EH (cell line): ENCODE data around the gene EZR.

Source experiments
- DNase-seq: peaks from one replicate; pipeline ENCODE4 v3.0.0-alpha.2; 2015; ENCODE audit warnings: low read depth

The EZR gene

GRCh38 chr6:158819213-158819976 lies at the start of gene EZR:
TSS of gene EZR (minus strand) at chr6:158819368. CDS start at chr6:158818093, 1,275 bp downstream.
- DNase-seq: peak; percentile 73

DNA sequence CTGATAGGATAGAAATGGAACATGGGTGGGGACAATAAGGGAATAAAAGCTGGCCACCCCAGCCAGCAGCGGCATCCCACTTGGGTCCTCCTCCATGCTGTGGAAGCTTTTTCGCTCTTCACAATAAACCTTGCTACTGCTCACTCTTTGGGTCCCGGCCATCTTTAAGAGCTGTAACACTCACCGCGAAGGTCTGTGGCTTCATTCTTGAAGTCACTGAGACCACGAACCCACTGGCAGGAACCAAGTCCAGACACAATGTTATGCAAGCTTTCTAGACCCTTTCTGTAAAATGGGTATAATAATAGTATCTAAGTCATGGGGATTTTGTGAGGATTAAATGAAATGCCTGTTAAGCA lies 48.9 kb upstream of the EZR start:
- DNase-seq: no peak

- DNase-seq: no peak
Measured at GRCh38 chr6:158867381-158868121, 48.4 kb upstream of the EZR start.

DNA sequence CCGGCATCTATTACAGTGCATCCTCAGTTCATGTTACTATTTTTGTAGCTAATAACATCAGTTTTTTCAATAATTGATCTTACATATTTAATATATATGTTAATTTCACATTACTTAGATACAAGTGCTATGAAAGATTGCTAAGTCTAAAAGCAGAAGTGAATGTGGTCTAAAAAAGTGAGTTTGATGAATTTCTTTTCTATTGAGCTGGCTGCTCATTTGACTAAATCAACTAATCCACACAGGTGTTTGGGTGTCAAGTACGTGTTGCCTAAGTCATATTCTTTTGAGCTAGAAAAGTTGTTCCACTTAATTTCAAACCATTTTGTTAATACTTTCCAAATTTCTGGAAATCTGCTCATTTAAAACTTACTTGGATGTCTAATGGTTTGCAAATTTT lies 46.6 kb upstream of the EZR start:
- no peak for DNase-seq

DNA sequence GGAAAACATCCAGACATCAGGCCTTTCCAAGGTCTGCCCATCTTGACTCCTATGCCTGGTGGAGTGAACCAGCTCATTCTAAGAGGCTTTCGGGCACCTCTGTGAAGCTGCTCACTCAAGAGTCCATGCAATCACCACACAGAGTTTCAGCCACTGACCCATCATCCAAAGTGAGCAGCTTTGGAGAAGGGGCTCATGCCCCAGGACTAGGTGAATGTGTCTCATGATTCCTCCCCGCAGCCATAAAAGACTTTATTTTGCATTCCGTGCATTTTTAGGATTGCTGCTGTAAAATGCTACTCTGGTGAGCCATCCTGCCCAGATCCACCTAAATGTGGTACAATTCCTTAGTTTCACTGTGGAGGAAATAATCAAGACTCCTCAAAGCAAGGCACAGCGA lies 44.5 kb upstream of the EZR start:
- DNase-seq: peak; percentile 78

- DNase-seq: no peak
Measured at GRCh38 chr6:158861686-158862381, 42.7 kb upstream of the EZR start.

DNA sequence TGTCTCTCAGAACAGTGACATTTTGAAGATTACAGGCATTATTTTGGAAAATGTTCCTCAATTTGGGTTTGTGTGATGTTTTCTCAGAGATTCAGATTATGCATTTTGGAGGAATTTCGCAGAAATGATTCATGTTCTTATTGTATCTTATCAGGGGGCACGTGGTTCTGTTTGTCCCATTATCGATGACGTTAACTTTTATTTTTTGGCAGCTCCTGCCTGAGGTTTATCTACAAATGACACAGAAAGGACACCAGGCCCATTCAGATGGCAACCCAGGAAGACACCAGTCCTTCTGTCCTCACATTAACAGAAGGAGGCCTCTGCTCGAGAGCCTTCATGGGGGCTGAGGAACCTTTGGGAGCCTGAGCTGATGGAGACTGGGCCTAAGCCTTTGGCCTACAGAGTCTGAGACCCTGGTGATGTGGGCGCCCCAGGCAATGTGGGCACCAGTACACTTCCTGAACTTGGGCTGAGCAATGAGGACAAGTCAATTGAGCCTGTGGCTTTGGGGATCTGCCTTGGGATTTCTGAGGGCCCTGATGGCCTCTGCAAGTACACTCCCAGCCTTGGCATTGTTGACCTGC lies 41.2 kb upstream of the EZR start:
- DNase-seq: no peak

- DNase-seq: no peak
Measured at GRCh38 chr6:158856261-158856660, 37.1 kb upstream of the EZR start.

GRCh38 chr6:158854214-158855101 lies 35.3 kb upstream of the EZR start:
- DNase-seq: peak; percentile 89

- DNase-seq: no peak
Measured at GRCh38 chr6:158853880-158854213, 34.7 kb upstream of the EZR start.

DNA sequence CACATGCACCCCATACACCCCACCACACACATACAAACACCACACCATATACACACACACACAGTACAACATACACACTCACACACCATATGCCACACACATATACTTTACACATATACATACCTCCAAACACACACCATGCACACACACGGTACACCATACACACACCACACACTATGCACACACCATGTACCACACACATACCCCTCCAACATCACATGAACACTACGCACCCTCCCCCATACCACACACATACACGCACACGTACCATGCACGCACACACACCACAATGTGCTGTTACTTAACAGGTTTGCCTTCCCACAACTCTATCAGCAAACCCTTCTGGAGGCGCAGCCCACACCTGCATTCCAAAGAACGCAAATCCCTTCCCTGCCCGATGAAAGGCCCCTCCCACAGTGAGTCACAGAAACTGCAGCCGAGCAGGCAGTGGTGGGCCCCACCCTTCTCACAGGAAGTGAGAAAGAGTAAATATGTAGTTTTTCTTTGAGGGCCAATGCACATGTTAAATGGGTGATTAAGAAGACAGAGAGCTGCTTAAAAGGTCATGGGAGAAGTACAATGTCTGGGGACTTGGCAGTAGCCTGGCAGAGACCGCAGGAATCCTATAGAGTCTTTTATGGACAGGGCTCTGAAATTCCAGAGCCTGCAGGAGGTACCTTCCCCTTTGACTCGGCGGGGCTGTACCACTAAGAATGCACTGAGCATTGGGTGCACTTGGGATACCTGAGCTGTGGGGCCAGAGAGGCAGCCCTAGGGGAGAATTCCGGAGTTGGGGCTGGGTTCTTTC lies 34.1 kb upstream of the EZR start:
- peak; percentile 93 for DNase-seq

DNA sequence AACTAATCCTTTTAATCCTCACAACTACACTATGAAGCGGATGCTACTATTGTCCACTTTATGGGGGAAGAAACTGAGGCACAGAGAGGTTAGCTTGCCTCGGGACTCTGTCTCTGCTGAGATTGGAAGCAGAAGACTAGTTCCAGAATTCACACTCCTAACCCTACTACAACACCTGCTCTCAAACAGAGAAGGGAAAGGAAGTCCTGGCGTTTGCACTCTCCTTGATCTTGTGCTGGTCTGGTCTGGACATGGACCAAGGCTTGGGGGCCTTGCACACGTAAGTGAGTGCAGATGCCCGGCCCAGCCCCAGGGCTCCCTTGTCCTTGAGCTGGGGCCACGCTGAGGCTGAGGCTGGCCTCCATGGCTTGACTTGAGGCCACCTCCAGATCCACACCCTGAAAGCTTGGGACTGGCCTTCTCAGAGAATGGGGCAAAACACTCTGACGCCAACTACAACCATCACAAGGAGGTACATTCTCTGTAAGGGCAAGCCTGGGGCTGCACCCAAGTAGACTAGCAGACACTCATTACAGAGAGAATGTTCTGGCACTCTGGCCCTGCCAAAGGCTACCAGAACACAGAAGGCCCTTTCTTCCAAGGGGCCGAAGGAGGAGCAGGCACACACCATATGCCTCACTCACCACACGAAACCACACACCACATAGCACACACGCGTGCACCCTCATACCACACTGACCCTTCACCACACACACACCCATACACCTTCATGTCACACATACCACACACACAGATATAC lies 33.3 kb upstream of the EZR start:
- no peak for DNase-seq

DNA sequence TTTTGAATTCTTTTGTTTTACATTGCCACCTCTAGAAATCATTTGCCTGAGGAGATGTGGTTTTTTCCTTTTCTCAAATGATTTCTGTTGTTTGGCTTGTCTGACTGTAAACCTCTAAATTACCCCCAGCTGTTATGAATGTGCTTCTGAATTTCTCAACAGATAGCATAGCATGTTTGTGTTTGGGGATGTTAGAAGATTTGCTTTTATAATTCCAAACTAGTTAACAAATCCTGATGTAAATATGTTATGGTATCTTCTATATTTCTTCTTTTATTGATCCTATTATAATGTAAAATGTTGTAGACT lies 31.6 kb upstream of the EZR start:
- peak; percentile 61 for DNase-seq

DNA sequence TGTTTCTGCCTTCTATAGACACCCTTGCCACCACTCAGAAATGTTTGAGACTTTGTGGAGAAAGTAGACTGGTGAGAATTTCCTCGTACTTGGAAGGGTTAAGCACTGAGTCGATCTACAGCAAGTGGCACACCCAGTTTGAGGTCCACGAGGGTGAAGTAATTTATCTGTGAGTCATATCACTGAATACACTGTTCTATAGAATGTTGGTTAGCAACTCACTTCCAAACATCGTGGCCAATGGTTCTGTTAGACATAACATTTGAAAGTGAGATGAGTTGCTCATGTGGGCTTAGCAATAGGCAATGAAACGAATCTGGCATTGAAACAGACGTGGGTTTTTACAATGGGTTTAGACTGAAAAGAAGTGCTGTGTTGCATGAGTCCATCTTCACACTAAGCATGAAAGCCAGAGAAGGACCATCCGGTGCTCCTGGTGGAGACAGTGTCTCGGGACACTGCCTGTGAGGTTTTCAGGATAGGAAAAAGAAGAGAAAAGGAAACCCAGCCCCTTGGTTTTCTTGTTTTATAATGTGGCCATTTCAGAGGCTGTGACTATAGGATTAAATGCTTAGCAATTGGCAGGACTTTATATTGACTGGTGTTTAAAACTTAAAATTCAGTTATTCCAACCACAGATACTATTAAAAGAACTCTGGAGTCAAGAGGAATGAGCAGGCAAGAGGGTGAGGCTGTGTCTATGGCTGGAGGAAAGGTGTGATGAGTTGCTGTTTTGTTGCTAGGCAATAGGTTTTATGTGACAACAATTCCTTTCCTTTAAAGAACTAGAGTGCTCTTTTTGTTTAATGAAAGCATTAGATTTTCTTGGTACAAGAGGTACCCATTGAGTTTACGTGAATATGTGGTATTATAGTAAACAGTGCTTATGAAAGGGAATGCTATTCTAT lies 31.0 kb upstream of the EZR start:
- DNase-seq: peak; percentile 95

- no peak for DNase-seq
Measured at GRCh38 chr6:158848490-158848895, 29.3 kb upstream of the EZR start.

GRCh38 chr6:158847786-158848185 lies 28.6 kb upstream of the EZR start:
- no peak for DNase-seq

DNA sequence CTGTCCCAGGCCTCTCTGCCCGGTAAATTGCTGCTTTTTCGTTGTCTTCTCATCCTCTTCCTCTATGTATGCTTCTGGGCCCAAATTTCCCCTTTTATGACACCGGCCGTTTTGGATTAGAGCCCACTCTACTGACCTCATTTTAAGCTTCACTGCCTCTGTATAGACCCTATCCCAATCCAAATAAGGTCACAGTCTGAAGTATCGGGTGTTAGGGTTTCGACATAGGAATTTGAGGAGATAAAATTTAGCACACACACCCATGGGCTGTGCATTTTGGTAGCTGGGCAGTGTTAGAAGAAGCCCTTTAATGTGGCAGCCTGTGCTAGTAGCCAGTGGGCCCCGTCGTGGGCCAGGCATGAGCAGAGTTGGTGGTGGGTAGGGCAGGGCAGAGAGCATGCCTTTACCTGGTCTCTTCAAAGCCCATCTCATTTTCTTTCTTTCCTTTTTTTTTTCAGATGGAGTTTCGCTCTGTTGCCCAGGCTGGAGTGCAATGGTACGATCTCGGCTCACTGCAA lies 27.9 kb upstream of the EZR start:
- DNase-seq: no peak

GRCh38 chr6:158843751-158844683 lies 24.8 kb upstream of the EZR start:
- no peak for DNase-seq
